Fibroblast of the aortic adventitia (primary cell): Measurements from ENCODE around the gene MAPK7. TPM values are rescaled to one million over a fixed set of nuclear protein-coding genes. Genes with fewer than 3 reads are reported as not detected.
A peak's percentile ranks its signal among the peaks of the same experiment; 100 is the strongest.

ENCODE experiments used
- DNase-seq: peaks from one replicate; pipeline ENCODE4 v3.0.0-alpha.2; 2010; ENCODE audit warnings: low read depth
- H3K4me3 ChIP-seq: 2 replicates; pipeline ENCODE4 v1.5.1; 2011; ENCODE audit warnings: low read depth, mild to moderate bottlenecking, control low read depth, low read length, moderate library complexity
- CTCF ChIP-seq: IDR thresholded peaks from 2 replicates; pipeline ENCODE4 v1.5.1; 2011; ENCODE audit warnings: mild to moderate bottlenecking, low read length, control low read depth, inconsistent platforms; ENCODE audit not compliant: insufficient read depth
- total RNA-seq: library from RNA; depleted of rRNA; stranded (reverse); fragments of >200 nt; gene quantifications from 2 replicates; pipeline ENCODE4 v1.2.3, GENCODE V29; 2012; ENCODE audit warnings: low replicate concordance

The MAPK7 gene
- total RNA-seq, 1 donor, result 24.0 TPM

- H3K4me3 ChIP-seq, result no peak overlapping the region
- no peak for DNase-seq
- TF ChIP-seq CTCF, result no peak
Measured at GRCh38 chr17:19372439-19372838, 5.9 kb upstream of the MAPK7 start.

GRCh38 chr17:19372866-19373504 lies 5.3 kb upstream of the MAPK7 start:
- no peak for DNase-seq
- H3K4me3 ChIP-seq, result no peak overlapping the region

GRCh38 chr17:19374136-19374535 lies 4.2 kb upstream of the MAPK7 start:
- no peak overlapping the region for H3K4me3 ChIP-seq
- DNase-seq, result peak; percentile 66
- no peak for TF ChIP-seq CTCF

More at GRCh38 chr17:19372866-19373504, 5.3 kb upstream of the MAPK7 start:
- TF ChIP-seq CTCF, result no peak

GRCh38 chr17:19375732-19376131 lies 2.6 kb upstream of the MAPK7 start:
- no peak overlapping the region for H3K4me3 ChIP-seq
- TF ChIP-seq CTCF, result no peak
- DNase-seq, result no peak

DNA sequence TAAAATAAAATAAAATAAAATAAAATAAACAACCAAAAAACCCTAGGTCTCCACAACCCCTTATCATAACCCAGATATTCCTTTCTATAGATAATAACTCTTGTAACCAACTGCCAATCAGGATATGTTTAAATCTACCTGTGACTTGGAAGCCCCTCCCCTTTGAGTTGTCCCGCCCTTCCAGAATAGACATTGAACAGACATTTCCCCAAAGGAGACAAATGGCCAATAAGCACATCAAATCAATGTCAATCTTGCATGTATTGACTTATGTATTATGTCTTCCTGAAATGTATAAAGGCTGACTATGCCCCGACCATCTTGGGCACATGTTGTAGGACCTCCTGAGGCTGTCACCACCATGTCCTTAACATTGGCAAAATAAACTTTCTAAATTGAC lies 1.5 kb upstream of the MAPK7 start:
- H3K4me3 ChIP-seq, result peak overlapping the region; percentile 89
- no peak for TF ChIP-seq CTCF
- no peak for DNase-seq

DNA sequence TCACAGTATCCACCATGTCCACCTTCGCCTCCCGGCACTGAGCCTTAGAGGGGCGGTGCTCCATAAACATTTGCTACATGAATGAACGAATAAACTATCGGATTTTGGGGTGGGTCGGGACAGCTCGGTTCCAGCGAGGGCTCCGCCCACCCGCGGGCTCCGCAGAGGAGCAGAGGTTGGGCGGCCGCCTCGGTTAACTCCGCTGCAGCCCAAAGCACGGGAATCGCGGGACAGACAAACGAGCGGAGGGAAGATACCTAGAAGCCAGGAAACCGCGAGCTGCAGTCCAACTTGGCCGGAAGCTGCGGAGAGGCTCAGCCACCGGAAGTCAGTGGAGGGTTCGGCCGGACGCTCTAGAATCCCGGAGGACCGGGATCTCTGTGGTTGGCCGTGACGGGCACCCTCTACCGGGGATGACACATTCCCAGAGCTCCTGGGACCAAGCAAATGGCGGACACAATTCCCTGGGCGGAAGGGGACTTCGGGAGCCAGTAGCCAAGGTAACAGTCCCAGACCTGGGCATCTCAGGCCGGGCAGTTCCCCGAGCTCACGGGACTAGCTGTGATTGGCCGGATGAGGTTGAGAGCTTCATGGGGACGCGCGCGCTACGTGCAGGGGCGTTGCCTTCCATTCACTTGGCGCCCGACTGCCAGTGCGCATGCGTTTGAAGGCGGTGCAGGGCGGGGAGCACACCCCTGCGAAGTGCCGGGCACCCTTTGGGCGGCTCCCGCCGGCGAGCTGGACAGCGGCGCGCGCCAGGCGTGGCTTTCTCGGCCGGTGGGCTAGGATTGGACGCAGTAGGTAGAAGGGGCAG lies 489 bp upstream of the MAPK7 start:
- H3K4me3 ChIP-seq, result peak overlapping the region; percentile 89
- TF ChIP-seq CTCF, result no peak
- DNase-seq, result peak; percentile 98
